MM.1S (cell line): ENCODE results near the gene KAT2B.

Experiments
- DNase-seq: peaks from one replicate; pipeline ENCODE4 v3.0.0-alpha.2; 2015
- H2AFZ ChIP-seq: fragments of 300-600 bp; sonication (generic); 2 replicates; pipeline ENCODE4 v1.6.0; 2016; ENCODE audit warnings: antibody characterized with exemption, low read length
- H3F3A ChIP-seq: fragments of 300-600 bp; sonication (generic); 2 replicates; pipeline ENCODE4 v1.6.1; 2016; ENCODE audit warnings: mild to moderate bottlenecking, antibody characterized with exemption, low read length, moderate library complexity, mixed read lengths; ENCODE audit not compliant: insufficient read depth
- H3K27ac ChIP-seq: fragments of 300-600 bp; sonication (generic); 2 replicates; pipeline ENCODE4 v1.5.1; 2016; ENCODE audit warnings: mild to moderate bottlenecking, low read length
- H3K27me3 ChIP-seq: fragments of 300-600 bp; sonication (generic); replicated peaks from 2 replicates; pipeline ENCODE4 v1.6.0; 2016; ENCODE audit warnings: low read length; ENCODE audit not compliant: insufficient read depth
- H3K36me3 ChIP-seq: fragments of 300-600 bp; sonication (generic); replicated peaks from 2 replicates; pipeline ENCODE4 v1.6.1; 2016; ENCODE audit warnings: mild to moderate bottlenecking, low read length, mixed read lengths; ENCODE audit not compliant: insufficient read depth
- H3K4me1 ChIP-seq: fragments of 300-600 bp; sonication (generic); 2 replicates; pipeline ENCODE4 v1.6.1; 2016; ENCODE audit warnings: low read length, mixed read lengths
- H3K4me2 ChIP-seq: fragments of 300-600 bp; sonication (generic); 2 replicates; pipeline ENCODE4 v1.6.0; 2016; ENCODE audit warnings: low read depth, low read length
- H3K4me3 ChIP-seq: fragments of 300-600 bp; sonication (generic); 2 replicates; pipeline ENCODE4 v1.5.1; 2016; ENCODE audit warnings: low read length, mixed read lengths
- H3K79me2 ChIP-seq: fragments of 300-600 bp; sonication (generic); 2 replicates; pipeline ENCODE4 v1.6.1; 2016; ENCODE audit warnings: mixed run types, low read length, mixed read lengths
- H3K9ac ChIP-seq: fragments of 300-600 bp; sonication (generic); 2 replicates; pipeline ENCODE4 v1.6.1; 2016; ENCODE audit warnings: low read length, mixed read lengths
- H3K9me2 ChIP-seq: fragments of 300-600 bp; sonication (generic); replicated peaks from 2 replicates; pipeline ENCODE4 v1.6.1; 2016; ENCODE audit warnings: mild to moderate bottlenecking, low read length, mixed read lengths; ENCODE audit not compliant: insufficient read depth
- H3K9me3 ChIP-seq: fragments of 300-600 bp; sonication (generic); replicated peaks from 2 replicates; pipeline ENCODE4 v1.6.1; 2016; ENCODE audit warnings: mild to moderate bottlenecking, low read length, mixed read lengths; ENCODE audit not compliant: insufficient read depth
- H4K20me1 ChIP-seq: fragments of 300-600 bp; sonication (generic); 2 replicates; pipeline ENCODE4 v1.6.1; 2016; ENCODE audit warnings: mild to moderate bottlenecking, low read length, moderate library complexity, mixed read lengths; ENCODE audit not compliant: insufficient read depth
- EZH2 ChIP-seq: fragments of 300-600 bp; sonication (generic); optimal IDR thresholded peaks from 2 replicates; pipeline ENCODE3; 2017; ENCODE audit warnings: low read depth, mild to moderate bottlenecking, antibody characterized with exemption, low read length, mixed read lengths
- EZH2phosphoT487 ChIP-seq: fragments of 300-600 bp; sonication (generic); IDR thresholded peaks from 2 replicates; pipeline ENCODE4 v1.6.1; 2018; ENCODE audit warnings: antibody characterized with exemption, low read length
- TF ChIP-seq, protein P1 (sequence below): fragments of 300-600 bp; sonication (generic); IDR thresholded peaks from 2 replicates; pipeline ENCODE4 v1.5.1; 2016; ENCODE audit warnings: antibody characterized with exemption, low read length, mixed read lengths

Gene KAT2B

DNA sequence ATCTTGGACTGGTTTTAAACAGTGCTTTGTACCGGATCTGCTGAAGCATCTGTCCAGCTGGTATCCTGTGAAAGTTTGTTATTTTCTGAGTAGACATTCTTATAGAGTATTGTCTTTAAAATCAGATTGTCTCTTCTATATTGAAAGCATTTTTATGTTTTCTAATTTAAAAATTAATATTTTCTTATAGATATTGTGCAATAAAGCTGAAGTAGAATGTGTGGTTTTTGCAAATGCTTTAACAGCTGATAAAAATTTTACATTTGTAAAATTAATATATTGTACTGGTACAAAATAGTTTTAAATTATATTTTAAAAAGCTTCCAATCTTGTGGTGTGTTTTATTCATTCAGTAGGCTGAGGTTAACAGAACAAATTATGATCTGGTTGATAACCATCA lies 113.8 kb downstream of the KAT2B start:
- DNase-seq = no peak

DNA sequence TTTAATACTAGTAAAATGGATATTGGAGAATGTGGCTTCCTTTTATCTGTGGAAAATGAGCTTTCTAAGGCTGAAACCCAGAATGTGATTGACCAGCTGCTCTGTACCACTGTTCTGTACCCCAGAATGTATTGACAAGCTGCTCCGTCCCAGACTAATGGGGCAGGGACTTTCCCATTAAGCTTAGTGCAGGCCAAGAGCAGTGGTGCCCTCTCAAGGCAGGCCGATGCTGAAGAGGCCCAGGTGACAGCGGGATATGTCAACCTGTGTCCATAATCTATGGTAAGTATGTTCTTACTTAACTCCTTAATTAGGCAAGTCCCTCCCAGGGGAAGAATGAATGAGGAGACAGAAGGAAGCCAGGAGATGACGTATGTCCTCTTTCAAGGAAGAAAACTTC lies 114.7 kb downstream of the KAT2B start:
- Histone ChIP-seq H3K9me2 (no peaks in the 10 kb centered on the region), H3K36me3 (peaks cover 4% of the 10 kb centered on the region; the same call in 1 of the 2 replicates), H3K4me2 (no peak overlapping the region), H4K20me1 (no peaks in the 10 kb centered on the region), H3K79me2 (no peaks in the 10 kb centered on the region), H3K4me3 (no peak overlapping the region), H3K4me1 (no peaks in the 10 kb centered on the region), H3K27me3 (no peaks in the 10 kb centered on the region), H3K27ac (no peak overlapping the region), H3K9ac (no peak overlapping the region), H2AFZ (no peak overlapping the region), H3K9me3 (no peaks in the 10 kb centered on the region), H3F3A (no peaks in the 10 kb centered on the region)
- DNase-seq = no peak
- TF ChIP-seq EZH2 (no peak), EZH2phosphoT487 (no peak)
- TF ChIP-seq, protein P1, sequence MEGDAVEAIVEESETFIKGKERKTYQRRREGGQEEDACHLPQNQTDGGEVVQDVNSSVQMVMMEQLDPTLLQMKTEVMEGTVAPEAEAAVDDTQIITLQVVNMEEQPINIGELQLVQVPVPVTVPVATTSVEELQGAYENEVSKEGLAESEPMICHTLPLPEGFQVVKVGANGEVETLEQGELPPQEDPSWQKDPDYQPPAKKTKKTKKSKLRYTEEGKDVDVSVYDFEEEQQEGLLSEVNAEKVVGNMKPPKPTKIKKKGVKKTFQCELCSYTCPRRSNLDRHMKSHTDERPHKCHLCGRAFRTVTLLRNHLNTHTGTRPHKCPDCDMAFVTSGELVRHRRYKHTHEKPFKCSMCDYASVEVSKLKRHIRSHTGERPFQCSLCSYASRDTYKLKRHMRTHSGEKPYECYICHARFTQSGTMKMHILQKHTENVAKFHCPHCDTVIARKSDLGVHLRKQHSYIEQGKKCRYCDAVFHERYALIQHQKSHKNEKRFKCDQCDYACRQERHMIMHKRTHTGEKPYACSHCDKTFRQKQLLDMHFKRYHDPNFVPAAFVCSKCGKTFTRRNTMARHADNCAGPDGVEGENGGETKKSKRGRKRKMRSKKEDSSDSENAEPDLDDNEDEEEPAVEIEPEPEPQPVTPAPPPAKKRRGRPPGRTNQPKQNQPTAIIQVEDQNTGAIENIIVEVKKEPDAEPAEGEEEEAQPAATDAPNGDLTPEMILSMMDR = no peak

More for the DNA sequence above, 113.8 kb downstream of the KAT2B start:
- Histone ChIP-seq H3K9me3 (no peaks in the 10 kb centered on the region), H3K9ac (no peak overlapping the region), H4K20me1 (no peaks in the 10 kb centered on the region), H3K27me3 (no peaks in the 10 kb centered on the region), H3K27ac (no peak overlapping the region), H3K4me2 (no peak overlapping the region), H3K4me1 (no peaks in the 10 kb centered on the region), H3F3A (no peaks in the 10 kb centered on the region), H3K79me2 (no peaks in the 10 kb centered on the region), H3K9me2 (no peaks in the 10 kb centered on the region), H3K4me3 (no peak overlapping the region), H3K36me3 (no peaks in the 10 kb centered on the region; the same call in 1 of the 2 replicates), H2AFZ (no peak overlapping the region)
- TF ChIP-seq EZH2 = no peak
- TF ChIP-seq, protein P1 = no peak
- no peak for TF ChIP-seq EZH2phosphoT487

DNA sequence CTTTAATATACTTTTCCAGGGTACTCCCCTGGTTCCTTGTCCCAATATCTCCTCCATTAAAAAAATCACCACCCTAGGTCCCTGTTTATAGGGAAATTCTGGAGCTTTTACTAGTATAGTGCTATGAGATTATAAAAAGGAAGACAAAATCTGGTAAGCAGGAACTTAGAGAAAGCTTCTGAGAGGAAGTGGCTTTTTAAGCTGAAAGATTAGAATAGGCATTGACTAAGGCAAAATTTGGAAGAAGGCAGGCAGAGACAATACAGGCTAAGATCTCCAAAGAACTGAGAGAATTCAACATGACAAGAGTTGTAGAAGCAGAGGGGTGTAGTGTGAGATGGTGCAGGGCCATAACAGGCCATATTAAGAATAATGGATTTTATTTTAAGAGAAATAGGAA lies 120.0 kb downstream of the KAT2B start:
- no peaks in the 10 kb centered on the region for H3K4me1 ChIP-seq
- no peak overlapping the region for H3K9ac ChIP-seq
- H3K79me2 ChIP-seq = no peaks in the 10 kb centered on the region
- H3K9me2 ChIP-seq = no peaks in the 10 kb centered on the region
- H3K27me3 ChIP-seq = no peaks in the 10 kb centered on the region
- no peak overlapping the region for H3K4me3 ChIP-seq
- H3K4me2 ChIP-seq = no peak overlapping the region
- DNase-seq = no peak
- TF ChIP-seq EZH2phosphoT487 (no peak), EZH2 (no peak)
- TF ChIP-seq, protein P1 = no peak
- no peak overlapping the region for H3K27ac ChIP-seq
- H2AFZ ChIP-seq = no peak overlapping the region
- no peaks in the 10 kb centered on the region for H4K20me1 ChIP-seq
- peaks cover 4% of the 10 kb centered on the region; the same call in 1 of the 2 replicates for H3K36me3 ChIP-seq
- H3K9me3 ChIP-seq = no peaks in the 10 kb centered on the region
- no peaks in the 10 kb centered on the region for H3F3A ChIP-seq
